ENCODE data around the gene LRPAP1. TPM values are rescaled to one million over a fixed set of nuclear protein-coding genes. Genes with fewer than 3 reads are reported as not detected.

The LRPAP1 gene
- polyA plus RNA-seq, 1 donor, result 219 TPM

DNA sequence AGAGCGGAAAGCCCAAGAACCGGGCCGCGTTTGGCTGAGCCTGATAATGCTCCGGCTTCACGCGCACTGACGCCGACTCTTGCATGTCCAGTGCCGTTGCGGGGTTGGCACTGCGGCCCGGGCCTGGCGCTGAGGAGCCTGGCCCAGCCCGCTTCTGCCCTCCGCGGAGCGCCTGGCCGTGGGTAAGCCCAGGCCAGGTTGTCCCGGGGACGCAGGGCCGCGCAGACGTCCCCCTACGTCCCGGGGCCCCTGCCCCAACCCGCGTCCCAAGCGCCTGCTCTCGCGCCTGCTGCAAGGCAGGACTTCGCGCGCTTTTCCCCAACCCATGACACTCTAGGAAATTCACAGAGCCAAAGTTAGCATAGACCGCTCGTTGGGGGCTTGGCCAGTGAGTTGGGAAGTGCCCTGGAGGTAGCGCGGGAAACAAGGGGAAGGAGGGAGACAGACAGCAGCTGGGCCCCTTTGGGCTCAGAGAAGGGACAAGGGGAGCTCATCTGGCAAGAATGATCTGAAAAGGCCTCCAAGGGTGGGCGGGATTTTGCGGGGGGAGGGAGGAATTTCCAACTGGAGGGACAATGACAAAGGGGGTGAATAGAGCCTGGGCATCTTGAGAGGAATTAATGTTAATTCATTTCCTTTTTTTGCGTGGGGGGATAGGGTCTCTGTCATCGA is 665 bp upstream of the LRPAP1 start:
- H3K36me3 ChIP-seq (ENCODE audit: control insufficient read depth, insufficient read depth, low read length), result peaks cover 19% of the 10 kb centered on the region
- H3K4me1 ChIP-seq (ENCODE audit: control insufficient read depth, insufficient read depth, low read length), result peaks cover 9% of the 10 kb centered on the region
- peaks cover 7% of the 10 kb centered on the region for H3K27me3 ChIP-seq (ENCODE audit: control insufficient read depth, insufficient read depth, low read length)
- no peak for DNase-seq
- no CpG with 5 or more reads among the region's 42 CpGs for WGBS (ENCODE audit: insufficient coverage, low lambda C conversion rate)
- peak overlapping the region; percentile 74 for H3K4me3 ChIP-seq (ENCODE audit: low read length)
- H3K27ac ChIP-seq (ENCODE audit: low read length), result no peak overlapping the region
- no peaks in the 10 kb centered on the region for H3K9me3 ChIP-seq (ENCODE audit: control insufficient read depth, low read depth, low read length)

DNA sequence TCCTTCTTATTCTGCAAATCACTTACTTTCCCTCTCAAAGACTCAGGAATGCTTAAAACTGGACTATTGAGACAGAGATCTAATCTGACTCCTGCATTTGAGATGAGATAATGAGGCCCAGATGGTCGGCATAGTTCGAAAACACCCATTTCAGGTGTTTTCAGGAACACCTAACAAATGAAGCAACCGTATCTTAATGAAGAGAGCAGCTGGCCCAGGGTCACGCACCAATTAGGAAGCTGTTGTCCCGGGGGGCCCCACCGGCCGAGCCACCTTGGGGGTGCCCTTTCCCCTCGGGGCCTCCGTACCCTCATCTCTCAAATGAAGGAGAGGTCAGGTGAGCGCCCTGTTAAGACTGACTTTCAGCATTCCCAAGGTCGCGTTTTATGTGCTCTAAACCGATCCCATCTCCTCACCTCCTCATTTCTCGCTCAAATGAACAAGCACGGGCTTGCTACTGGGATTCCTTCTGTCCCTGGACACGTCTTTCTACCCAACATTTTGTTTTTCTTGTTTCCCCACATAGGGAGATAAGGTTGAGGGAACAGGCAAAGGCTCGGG is 824 bp downstream of the LRPAP1 start:
- no CpG with 5 or more reads among the region's 17 CpGs for WGBS (ENCODE audit: insufficient coverage, low lambda C conversion rate)
- Histone ChIP-seq H3K27me3 (ENCODE audit: control insufficient read depth, insufficient read depth, low read length) (peaks cover 7% of the 10 kb centered on the region), H3K27ac (ENCODE audit: low read length) (peak overlapping the region; percentile 32), H3K4me3 (ENCODE audit: low read length) (peak overlapping the region; percentile 74), H3K9me3 (ENCODE audit: control insufficient read depth, low read depth, low read length) (no peaks in the 10 kb centered on the region), H3K36me3 (ENCODE audit: control insufficient read depth, insufficient read depth, low read length) (peaks cover 31% of the 10 kb centered on the region), H3K4me1 (ENCODE audit: control insufficient read depth, insufficient read depth, low read length) (peaks cover 12% of the 10 kb centered on the region)
- peak in 1 of 2 donors; percentile 64 for DNase-seq

DNA sequence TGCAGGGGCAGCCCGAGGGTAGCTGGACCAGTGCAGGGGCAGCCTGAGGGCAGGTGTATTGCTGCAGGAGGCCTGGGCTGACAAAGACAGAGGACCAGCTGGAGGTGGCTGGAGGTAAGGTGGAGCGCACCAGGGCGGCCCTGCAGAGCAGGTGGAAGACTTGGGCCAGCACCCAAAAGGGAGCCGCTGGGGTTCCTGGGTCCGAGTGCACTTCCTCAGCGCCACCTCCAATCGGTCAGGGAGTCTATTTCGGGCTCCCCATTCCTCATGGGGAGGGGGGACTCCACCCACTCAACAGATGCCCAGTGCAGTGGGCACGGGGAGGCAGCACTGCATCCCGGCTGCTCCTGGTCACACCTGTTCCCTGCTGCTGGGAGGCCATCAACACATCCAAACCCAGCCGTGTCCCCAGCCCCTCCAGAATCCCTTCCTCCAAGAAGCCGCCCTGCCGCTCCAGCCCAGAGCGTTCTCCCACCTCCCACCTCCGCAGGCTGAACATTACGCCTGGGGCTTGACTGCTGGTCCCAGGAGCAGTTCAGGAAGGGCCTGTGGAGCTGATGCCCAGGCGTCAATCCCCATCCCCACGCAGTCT is 1.5 kb downstream of the LRPAP1 start:
- Histone ChIP-seq H3K27me3 (ENCODE audit: control insufficient read depth, insufficient read depth, low read length) (peaks cover 7% of the 10 kb centered on the region), H3K27ac (ENCODE audit: low read length) (no peak overlapping the region), H3K4me1 (ENCODE audit: control insufficient read depth, insufficient read depth, low read length) (peaks cover 12% of the 10 kb centered on the region), H3K4me3 (ENCODE audit: low read length) (peak overlapping the region; percentile 74), H3K9me3 (ENCODE audit: control insufficient read depth, low read depth, low read length) (no peaks in the 10 kb centered on the region), H3K36me3 (ENCODE audit: control insufficient read depth, insufficient read depth, low read length) (peaks cover 36% of the 10 kb centered on the region)
- no peak for DNase-seq
- no CpG with 5 or more reads among the region's 18 CpGs for WGBS (ENCODE audit: insufficient coverage, low lambda C conversion rate)

DNA sequence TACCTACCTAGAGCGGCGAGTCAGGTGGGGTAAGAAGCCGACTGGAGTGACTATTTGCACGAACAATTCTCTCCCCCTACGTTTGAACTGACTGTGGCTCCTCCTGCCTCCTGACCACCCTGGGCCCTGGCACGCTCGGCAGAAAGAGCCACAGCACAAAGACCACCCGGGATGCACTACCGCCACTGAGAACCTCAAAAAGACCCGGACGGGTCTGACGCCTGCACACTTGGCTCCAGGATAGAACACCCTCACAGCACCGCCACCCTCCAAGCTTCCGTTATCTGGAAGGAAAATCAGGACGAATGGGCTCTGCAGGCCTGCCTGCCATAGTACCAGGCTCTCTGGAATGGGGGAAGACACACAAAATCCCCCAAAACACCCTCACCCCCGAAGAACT is 2.2 kb downstream of the LRPAP1 start:
- WGBS (ENCODE audit: insufficient coverage, low lambda C conversion rate), result no CpG with 5 or more reads among the region's 16 CpGs
- H3K36me3 ChIP-seq (ENCODE audit: control insufficient read depth, insufficient read depth, low read length), result peaks cover 43% of the 10 kb centered on the region

GRCh38 chr4:3529363-3529762 is 2.9 kb downstream of the LRPAP1 start:
- Histone ChIP-seq H3K36me3 (ENCODE audit: control insufficient read depth, insufficient read depth, low read length) (peaks cover 49% of the 10 kb centered on the region), H3K4me3 (ENCODE audit: low read length) (no peak overlapping the region), H3K27me3 (ENCODE audit: control insufficient read depth, insufficient read depth, low read length) (peaks cover 7% of the 10 kb centered on the region), H3K9me3 (ENCODE audit: control insufficient read depth, low read depth, low read length) (no peaks in the 10 kb centered on the region), H3K27ac (ENCODE audit: low read length) (no peak overlapping the region), H3K4me1 (ENCODE audit: control insufficient read depth, insufficient read depth, low read length) (peaks cover 12% of the 10 kb centered on the region)
- no peak for DNase-seq
- no CpG with 5 or more reads among the region's 12 CpGs for WGBS (ENCODE audit: insufficient coverage, low lambda C conversion rate)

More for the DNA sequence above, 2.2 kb downstream of the LRPAP1 start:
- peaks cover 12% of the 10 kb centered on the region for H3K4me1 ChIP-seq (ENCODE audit: control insufficient read depth, insufficient read depth, low read length)
- no peaks in the 10 kb centered on the region for H3K9me3 ChIP-seq (ENCODE audit: control insufficient read depth, low read depth, low read length)
- H3K27me3 ChIP-seq (ENCODE audit: control insufficient read depth, insufficient read depth, low read length), result peaks cover 7% of the 10 kb centered on the region
- H3K27ac ChIP-seq (ENCODE audit: low read length), result no peak overlapping the region
- no peak overlapping the region for H3K4me3 ChIP-seq (ENCODE audit: low read length)
- no peak for DNase-seq

GRCh38 chr4:3527914-3528876 is 4.0 kb downstream of the LRPAP1 start:
- Histone ChIP-seq H3K27ac (ENCODE audit: low read length) (no peak overlapping the region), H3K27me3 (ENCODE audit: control insufficient read depth, insufficient read depth, low read length) (peaks cover 2% of the 10 kb centered on the region), H3K4me3 (ENCODE audit: low read length) (no peak overlapping the region), H3K4me1 (ENCODE audit: control insufficient read depth, insufficient read depth, low read length) (peaks cover 12% of the 10 kb centered on the region), H3K36me3 (ENCODE audit: control insufficient read depth, insufficient read depth, low read length) (peaks cover 61% of the 10 kb centered on the region), H3K9me3 (ENCODE audit: control insufficient read depth, low read depth, low read length) (no peaks in the 10 kb centered on the region)
- WGBS (ENCODE audit: insufficient coverage, low lambda C conversion rate), result no CpG with 5 or more reads among the region's 27 CpGs
- no peak for DNase-seq

GRCh38 chr4:3527101-3527913 is 4.9 kb downstream of the LRPAP1 start:
- DNase-seq, result no peak
- Histone ChIP-seq H3K27me3 (ENCODE audit: control insufficient read depth, insufficient read depth, low read length) (no peaks in the 10 kb centered on the region), H3K27ac (ENCODE audit: low read length) (no peak overlapping the region), H3K4me1 (ENCODE audit: control insufficient read depth, insufficient read depth, low read length) (peaks cover 12% of the 10 kb centered on the region), H3K36me3 (ENCODE audit: control insufficient read depth, insufficient read depth, low read length) (peaks cover 70% of the 10 kb centered on the region), H3K4me3 (ENCODE audit: low read length) (no peak overlapping the region), H3K9me3 (ENCODE audit: control insufficient read depth, low read depth, low read length) (no peaks in the 10 kb centered on the region)
- no CpG with 5 or more reads among the region's 14 CpGs for WGBS (ENCODE audit: insufficient coverage, low lambda C conversion rate)

DNA sequence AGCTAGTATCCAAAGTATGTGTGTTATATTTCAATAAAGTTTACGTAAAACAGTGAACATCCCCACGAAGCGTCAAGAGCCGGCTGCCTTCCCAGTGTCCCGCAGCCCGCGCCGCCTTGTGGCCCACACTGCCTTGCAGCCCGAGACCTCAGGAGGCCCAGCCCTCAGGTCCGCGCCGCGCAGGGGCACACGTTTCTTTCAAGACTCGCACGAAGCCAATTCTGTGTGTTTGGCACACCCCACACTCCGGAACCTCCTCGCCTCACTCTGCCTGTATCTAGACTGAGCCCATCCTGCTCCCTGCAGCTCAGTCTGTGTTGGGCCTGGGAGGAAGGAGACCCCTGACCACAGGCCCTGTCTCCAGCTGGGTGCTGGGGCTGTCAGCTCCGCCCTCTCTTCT is 5.8 kb downstream of the LRPAP1 start:
- no CpG with 5 or more reads among the region's 19 CpGs for WGBS (ENCODE audit: insufficient coverage, low lambda C conversion rate)
- Histone ChIP-seq H3K27me3 (ENCODE audit: control insufficient read depth, insufficient read depth, low read length) (no peaks in the 10 kb centered on the region), H3K36me3 (ENCODE audit: control insufficient read depth, insufficient read depth, low read length) (peaks cover 78% of the 10 kb centered on the region), H3K9me3 (ENCODE audit: control insufficient read depth, low read depth, low read length) (no peaks in the 10 kb centered on the region), H3K4me3 (ENCODE audit: low read length) (no peak overlapping the region), H3K4me1 (ENCODE audit: control insufficient read depth, insufficient read depth, low read length) (peaks cover 12% of the 10 kb centered on the region), H3K27ac (ENCODE audit: low read length) (no peak overlapping the region)
- no peak for DNase-seq

DNA sequence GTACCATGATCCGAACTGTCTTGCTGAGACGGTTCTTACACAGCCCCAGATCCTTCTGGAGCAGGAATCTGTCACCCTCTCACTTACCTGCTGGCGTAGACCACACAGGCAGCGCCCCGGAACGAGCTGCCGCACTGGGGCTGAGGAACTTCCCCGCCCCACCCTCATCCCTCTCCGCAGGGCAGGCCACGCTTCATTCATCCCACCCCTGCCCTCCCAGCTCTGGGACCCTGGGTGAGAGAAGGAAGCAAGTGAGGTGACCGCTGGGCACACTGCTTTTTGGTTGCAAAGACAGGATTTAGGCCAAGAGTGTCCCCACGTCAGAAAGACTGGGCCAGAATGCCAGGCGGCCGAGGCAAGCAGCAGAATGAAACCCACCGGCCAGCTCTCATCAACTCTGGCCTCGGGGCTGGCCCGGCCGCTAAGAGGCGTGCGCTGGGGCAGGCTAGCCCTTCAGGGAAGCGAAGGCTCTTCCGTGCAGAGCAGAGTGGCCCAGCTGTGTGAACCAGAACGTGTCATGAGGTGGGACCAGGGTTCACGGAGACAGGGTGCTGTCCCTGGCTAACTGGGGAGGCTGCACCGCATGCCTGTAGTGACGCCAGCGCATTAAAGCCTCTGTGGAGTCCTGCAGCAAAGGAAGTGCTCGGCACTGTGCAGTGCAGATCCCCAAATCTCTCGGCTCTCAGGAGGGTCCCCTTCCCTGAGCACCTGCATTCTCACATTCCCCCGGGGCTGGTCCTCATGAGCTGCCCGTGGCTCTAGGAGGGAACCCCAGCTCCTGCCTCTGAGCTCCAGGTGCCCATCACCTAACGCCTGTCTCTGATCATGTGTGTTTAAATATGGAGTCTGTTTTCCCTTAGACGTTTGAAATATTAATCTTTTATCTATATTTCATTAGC is 6.4 kb downstream of the LRPAP1 start:
- Histone ChIP-seq H3K4me3 (ENCODE audit: low read length) (no peak overlapping the region), H3K27me3 (ENCODE audit: control insufficient read depth, insufficient read depth, low read length) (no peaks in the 10 kb centered on the region), H3K27ac (ENCODE audit: low read length) (no peak overlapping the region), H3K4me1 (ENCODE audit: control insufficient read depth, insufficient read depth, low read length) (peaks cover 11% of the 10 kb centered on the region), H3K36me3 (ENCODE audit: control insufficient read depth, insufficient read depth, low read length) (peaks cover 84% of the 10 kb centered on the region), H3K9me3 (ENCODE audit: control insufficient read depth, low read depth, low read length) (no peaks in the 10 kb centered on the region)
- 0% methylated on average over 1 of the region's 33 CpGs for WGBS (ENCODE audit: insufficient coverage, low lambda C conversion rate)
- DNase-seq, result no peak

Measured in large intestine (tissue), 3 donors.